HG03064 (cell line): Measurements from ENCODE around the gene SHBG.
"Not testable (repeated sequence)": the region's sequence is repeated elsewhere in the genome, so short reads cannot be mapped to it uniquely, and the experiment has no call there.

ENCODE experiments used
- ATAC-seq: cut with Tn5 transposase; IDR thresholded peaks from one replicate; pipeline ENCODE4 v1.9.1; 2021; ENCODE audit warnings: low read depth; ENCODE audit not compliant: unreplicated experiment

The SHBG gene, protein sequence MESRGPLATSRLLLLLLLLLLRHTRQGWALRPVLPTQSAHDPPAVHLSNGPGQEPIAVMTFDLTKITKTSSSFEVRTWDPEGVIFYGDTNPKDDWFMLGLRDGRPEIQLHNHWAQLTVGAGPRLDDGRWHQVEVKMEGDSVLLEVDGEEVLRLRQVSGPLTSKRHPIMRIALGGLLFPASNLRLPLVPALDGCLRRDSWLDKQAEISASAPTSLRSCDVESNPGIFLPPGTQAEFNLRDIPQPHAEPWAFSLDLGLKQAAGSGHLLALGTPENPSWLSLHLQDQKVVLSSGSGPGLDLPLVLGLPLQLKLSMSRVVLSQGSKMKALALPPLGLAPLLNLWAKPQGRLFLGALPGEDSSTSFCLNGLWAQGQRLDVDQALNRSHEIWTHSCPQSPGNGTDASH

DNA sequence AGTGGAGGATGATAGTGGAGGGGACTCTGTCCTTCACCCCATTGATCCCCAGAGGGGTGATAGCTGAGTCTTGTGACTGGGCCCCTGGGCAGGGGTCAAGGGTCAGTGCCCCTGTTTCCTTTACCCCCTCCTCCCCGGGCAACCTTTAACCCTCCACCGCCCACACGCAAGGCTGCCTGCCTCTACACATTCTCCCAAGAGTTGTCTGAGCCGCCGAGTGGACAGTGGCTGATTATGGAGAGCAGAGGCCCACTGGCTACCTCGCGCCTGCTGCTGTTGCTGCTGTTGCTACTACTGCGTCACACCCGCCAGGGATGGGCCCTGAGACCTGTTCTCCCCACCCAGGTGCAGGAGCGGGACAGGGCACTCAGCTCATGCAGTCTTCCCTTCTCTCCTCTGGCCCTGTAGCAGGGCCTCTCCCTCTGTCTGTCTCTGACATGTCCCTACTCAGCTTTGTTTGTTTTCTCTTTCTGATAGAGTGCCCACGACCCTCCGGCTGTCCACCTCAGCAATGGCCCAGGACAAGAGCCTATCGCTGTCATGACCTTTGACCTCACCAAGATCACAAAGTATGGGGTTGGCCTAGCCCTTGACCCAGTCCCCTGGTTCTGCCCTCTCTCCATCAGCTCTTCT is at the start of gene SHBG:
SHBG (plus strand) TSS at position 197 of the 633 bp plus-strand sequence; CDS start at position 235, 38 bp downstream.
- ATAC-seq = no peak

DNA sequence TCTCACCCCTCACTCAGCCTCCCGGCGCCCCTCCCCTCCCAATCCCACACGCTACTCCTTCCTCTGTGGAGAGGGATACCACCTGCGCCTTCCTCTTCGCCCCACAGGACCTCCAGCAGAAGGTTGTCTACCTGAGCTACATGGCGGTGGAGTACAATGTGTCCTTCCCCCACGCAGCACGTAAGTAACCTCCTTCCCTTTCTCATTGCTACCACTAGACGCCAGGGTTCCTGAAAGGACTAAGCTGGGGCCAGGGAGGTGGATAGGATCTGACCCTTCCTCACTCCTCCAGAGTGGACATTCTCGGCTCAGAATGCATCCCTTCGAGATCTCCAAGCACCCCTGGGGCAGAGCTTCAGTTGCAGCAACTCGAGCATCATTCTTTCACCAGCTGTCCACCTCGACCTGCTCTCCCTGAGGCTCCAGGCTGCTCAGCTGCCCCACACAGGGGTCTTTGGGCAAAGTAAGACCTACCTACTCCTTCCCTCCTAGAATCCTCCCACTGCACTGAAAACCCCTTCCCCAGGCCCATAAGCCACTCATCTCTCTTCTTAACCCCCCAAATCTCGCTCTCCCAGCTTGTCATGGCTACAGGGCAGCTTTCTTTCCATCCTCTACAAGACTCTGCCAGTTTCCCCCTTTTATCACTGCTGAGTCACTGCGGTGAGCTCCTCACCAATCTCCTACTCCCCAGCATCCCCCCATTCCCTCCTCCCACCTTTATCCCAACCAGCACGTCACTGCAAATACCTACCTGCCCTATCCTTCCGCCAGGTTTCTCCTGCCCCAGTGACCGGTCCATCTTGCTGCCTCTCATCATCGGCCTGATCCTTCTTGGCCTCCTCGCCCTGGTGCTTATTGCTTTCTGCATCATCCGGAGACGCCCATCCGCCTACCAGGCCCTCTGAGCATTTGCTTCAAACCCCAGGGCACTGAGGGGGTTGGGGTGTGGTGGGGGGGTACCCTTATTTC is 49.0 kb upstream of the SHBG start:
- no peak for ATAC-seq

DNA sequence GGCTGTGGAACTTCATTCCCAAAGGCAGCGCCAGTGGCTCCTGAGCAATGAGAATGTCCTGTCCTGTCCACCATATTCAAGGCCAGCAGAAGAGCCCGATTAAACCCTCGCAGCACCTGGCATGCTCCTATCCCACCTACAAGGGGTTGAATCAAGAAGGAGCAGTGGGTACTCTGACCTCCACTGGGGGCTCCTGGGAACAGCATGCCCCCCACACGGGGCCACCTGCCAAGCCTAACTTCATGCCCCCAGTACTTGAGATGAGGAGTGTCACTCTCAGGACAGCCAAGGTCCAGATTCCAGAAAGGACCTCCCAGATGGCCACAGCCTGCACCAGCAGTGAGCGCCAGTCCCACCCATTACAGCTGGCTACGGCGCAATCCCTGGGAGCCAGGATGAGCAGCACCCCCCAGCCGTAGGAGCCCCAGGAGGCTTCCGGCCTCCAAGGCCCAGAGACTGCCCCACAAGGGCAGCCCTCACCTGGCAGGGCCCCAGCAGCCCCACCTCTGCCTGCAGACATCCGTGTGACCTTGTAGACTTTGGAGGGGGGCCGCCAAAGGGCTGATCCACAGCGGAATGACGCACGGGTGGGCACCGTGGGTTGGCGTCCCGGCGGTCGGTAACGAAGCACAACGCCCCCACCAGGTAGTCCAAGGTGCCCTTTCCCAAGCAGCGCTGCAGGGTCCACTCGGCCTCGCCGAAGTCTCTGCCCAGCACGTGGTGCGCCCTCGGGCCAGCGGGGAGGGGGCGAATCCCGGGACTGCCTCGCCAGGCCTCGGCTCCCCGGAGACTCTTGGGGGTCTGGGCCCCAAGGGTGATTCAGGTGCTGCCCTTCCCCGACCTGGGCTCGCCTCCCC is 47.3 kb upstream of the SHBG start:
- ATAC-seq = no peak

DNA sequence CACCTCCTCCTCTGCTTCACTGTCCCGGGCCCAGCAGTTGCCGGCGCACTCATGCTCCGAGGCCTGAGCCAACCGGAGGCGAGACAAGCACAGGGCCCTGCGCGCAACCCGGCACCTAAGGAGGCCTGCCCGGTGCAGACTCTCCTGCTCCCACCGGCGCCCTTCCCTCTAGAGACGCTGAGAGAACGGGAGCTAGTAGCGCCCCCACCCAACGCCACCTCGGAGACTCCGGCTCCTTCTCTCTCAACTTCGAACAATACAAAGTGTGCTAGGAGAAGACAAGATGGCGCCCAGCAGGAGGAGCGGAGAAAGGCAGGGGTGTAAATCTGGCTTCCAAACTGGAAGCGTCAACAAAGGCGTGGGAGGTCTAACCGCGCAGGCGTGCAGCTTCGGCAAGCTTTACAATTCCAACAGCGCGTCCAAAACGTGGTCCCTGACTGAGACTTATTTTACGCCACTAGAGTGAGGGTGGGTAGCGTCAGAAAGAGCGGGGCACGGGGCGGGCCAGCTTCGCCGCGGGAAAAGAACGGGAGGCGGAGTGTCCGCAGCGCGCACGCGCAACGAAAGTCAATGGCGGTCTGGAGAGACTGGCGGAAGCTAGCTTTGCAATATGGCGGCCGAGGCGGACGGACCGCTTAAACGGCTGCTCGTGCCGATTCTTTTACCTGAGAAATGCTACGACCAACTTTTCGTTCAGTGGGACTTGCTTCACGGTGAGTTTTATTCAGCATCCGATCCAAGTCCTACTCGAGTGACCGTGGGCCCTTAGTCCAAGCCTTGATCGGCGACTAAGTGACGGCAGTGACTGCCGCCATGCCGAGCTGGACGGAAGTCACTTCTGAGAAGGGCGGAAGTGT is 46.5 kb upstream of the SHBG start, which contains the start of gene MPDU1:
MPDU1 (plus strand) TSS at position 600 of the 857 bp plus-strand sequence; CDS start at position 611, 11 bp downstream.
- ATAC-seq = peak; percentile 53

DNA sequence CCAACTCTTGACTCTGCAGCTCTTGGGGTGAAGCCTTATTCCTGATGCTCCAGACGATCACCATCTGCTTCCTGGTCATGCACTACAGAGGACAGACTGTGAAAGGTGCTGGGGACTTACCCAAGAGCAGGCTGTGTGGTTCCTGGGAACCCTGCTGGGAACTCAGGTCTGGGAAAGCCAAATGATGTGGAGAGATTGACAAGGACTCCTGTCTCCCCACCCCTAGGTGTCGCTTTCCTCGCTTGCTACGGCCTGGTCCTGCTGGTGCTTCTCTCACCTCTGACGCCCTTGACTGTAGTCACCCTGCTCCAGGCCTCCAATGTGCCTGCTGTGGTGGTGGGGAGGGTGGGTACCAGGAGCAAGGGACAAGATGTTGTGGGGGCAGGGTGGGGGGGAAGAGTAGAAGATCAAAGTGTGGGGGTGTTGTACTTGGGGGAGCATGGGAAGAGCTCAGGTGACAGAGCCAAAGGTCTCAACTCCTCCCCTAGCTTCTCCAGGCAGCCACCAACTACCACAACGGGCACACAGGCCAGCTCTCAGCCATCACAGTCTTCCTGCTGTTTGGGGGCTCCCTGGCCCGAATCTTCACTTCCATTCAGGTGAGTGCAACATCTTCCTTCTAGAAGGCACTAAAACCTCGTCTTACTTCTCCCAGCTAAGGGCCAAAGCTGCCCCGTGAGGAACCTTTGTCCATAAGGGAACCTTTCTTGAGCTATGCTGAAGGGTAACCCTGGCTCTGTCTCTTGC is 43.1 kb upstream of the SHBG start:
- ATAC-seq = no peak

DNA sequence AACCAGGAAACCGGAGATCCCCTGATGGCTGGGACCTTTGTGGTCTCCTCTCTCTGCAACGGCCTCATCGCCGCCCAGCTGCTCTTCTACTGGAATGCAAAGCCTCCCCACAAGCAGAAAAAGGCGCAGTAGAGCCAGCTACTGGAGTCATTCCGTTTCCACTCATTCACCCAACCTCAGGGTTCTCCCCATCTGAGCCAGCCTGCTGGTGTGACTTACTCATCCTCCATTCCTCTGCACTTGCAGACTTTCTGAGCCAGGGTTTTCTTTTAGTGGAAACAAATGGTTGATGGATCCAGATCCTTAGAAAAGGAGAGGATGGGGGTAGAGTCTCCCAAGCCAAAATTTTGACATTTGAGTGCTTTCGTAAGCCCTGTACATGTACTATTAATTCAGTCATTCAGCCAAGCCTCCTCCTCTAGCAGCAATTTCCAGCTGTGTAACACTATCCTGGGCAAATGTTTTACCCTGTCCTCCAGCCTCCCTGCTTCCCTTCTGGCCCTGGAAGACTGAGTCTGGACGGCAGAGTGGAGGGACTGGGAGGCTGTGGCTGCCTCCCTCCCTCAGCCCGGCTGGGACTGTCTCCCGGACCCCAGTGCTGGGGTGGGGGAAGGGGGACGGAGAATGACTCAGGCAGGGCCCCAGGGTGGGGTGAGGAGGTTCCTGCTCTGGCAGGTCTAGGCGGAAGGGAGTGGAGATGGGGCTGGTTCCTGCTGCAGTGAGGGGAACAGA is 42.3 kb upstream of the SHBG start:
- no peak for ATAC-seq

DNA sequence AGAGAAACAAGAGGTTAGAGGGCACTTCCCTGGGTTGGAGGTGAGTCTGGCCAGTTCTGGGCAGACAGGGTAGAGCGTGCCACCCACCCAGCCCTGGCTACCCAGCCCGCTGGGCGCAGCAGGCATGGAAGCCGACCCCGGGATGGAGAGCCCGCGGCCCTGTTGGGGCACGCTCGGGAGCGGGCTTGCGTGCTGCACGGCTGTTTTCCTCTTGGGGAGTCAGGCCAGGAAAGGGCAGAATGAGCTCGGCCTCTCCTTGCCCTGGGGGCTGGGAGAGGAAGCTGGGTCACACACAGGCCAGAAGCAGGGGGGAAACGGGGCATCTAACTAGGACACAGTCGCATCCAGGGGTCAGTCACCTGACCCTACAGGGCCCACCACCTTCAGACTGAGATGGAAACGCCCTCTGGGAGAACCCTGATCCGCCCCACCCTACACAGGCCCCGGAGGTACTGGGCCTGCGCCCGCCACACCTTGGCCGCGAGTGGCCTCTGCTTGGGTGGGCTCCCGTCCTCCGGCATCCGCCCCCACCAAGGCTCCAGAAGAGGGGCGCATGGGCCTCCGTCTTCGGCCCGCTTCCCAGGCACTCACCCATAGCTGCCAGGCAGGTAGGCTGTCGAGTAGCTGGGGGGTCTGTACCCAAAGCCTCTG is 41.3 kb upstream of the SHBG start:
- no peak for ATAC-seq

DNA sequence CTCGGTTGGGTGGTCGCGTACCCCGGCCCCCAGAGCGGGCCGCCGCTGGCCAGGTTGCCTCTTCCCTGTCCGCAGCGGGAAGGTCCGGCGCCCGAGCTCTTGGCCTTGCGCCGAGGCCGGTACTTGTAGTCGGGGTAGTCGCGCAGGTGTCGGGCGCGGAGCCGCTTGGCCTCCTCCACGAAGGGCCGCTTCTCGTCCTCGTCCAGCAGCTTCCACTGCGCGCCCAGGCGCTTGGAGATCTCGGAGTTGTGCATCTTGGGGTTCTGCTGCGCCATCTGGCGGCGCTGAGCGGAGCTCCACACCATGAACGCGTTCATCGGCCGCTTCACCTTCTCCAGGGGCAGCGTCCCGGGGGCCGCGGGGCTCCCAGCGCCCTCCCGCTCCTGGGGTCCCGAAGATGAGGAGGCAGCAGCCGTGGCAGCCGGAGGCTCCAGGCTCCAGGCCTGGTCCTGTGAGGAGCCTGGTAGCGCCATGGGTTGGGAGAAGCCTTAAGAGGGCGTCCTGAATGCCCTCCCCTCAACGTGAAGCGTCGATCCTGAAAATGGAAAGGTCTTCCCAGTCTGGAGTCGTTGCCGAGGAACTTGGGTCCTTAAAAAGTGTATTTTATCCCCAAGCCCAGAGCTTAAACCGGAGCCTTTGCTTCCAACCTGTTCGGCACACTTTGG is 40.6 kb upstream of the SHBG start:
- no peak for ATAC-seq

DNA sequence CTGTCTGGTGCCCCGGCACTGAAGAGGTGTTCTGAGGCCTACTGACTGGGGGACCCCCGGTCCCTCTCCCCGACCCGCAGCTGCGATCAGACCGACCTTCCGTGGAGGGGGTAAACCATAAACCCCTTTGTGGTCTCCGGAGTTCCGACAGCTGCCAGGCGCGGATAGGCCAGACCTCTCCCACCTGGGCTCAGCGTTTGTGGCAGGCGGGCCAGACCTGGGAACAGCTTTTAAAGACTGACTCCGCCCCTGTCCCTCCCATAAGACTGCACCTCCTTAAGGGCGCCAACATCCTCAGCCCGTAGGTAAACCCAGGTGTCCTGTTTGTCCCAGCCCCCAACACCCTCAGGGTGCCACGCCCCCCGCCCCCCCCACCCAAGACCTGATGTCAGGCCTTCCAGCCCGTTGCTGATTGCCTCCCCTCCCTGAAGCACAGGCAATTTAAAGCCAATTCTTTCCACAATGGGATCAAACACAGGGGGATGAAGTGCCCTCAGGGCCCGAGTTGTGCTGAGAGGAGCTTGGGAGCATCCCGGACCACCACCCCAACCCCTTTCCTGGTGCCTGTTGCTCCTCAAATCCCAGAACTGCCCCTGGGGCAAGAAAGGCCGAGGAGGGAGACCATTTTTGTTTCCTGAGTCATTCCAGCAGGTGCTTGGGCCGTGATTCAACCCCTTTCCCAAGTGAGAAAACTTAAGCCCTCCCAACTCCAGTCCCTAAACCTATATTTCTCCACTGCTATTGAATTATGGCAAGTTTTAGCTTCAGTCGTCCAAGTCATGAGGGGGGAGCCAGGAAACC is 39.8 kb upstream of the SHBG start, which contains the start of gene SOX15:
SOX15 (minus strand) TSS at position 204 of the 801 bp plus-strand sequence. CDS start 418 bp downstream, outside the sequence.
- ATAC-seq = no peak

DNA sequence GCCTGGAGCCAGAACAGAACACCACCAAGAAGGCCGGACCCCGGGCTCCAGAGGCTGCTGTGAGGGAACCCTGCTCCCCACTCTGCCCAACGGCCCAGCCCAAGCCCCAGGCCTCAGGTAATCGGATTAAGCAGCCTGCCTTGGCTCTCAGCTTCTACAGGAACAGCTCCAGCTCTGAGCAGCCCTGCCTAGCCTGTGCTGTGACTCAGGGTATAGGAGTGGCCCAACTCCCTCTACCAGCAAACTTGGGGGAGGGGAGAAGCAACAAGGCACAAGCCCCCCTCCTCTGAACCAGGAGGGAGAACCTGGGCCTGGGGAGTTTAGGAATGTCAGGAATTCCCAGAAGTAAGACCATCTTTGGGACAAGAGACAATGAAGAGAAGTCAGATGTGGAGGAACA is 39.2 kb upstream of the SHBG start:
- ATAC-seq = no peak

DNA sequence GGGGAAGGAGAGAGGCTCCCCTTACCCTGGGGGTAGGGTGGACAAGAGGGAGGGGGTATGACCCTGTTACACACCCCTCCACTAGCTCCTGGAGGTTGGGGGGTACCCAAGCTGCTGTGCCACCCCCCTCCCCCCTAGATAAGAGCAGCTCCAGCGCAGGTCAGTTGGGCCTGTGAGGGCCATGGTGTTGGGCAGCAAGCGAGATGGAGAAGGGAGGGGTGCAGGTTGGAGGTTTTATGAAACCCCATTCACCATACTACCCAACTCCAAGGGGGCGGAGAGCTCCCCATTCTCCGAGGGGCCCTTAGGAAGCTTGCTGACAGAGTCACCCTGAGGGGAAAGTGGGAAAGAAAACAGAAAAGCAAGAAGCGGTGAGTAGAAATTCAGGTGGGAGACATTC is 38.3 kb upstream of the SHBG start:
- ATAC-seq = no peak

DNA sequence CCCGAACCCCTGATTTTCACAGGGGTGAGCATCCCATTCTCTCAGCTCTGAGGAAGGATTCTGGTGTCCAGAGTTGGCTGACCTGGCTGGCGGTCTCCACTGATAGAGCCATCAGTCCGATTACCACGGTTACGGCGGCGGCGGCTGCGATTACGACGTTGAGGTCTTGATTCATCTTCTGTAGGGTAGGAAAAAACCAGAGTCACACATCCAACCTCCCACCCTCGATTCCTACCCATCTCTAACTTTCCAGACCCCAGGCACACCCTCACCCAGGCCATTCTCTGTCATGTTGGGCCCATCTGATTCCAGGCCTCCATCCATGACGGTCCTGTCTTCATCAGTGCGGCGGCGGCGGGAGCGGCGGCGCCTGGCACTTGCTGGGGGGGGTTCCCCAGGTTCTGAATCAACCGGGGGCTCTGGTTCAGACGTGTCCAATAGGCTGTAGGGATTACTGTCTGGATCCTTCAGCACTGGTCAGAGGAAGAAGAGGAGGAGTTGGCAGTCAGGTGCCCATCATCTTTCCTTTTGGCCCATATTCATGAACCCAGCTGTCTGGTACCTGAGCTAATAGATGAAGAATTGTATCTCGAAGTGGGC is 37.4 kb upstream of the SHBG start:
- no peak for ATAC-seq

DNA sequence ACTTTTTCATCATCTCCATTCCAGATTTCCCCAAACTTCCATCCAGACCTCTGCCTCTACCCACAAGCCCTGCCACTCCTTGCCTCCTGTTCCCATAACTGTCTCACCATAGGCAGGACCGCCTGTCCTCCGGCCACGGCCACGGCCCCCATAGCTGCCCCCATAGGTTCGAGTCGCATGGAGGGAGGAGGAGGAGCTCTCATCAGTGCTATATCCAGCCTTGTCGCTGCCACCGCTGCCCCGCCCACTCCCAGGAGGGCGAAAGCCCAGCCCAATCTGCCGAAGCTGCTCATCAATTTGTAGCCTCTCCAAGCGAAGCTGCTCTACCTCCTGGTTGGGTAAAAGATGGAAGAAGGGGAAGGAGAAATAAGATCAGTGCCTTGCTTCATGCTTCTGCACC is 36.6 kb upstream of the SHBG start:
- ATAC-seq = no peak

DNA sequence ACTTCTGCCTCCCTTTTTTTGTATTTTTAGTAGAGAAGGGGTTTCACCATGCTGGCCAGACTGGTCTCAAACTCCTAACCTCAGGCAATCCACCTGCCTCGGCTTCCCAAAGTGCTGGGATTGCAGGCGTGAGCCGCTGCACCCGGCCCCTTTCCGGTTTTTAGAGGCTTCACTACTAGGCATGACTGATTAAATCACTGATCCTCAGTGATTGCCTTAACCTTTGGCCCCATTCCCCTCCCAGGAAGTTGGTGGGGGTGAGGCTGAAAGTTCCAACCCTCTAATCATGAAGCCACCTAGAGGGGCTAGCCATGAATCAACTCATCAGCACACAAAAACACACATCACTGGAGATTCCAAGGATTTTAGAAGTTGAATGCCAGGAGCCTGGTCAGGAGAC is 32.4 kb upstream of the SHBG start:
- ATAC-seq = not testable (repeated sequence)

DNA sequence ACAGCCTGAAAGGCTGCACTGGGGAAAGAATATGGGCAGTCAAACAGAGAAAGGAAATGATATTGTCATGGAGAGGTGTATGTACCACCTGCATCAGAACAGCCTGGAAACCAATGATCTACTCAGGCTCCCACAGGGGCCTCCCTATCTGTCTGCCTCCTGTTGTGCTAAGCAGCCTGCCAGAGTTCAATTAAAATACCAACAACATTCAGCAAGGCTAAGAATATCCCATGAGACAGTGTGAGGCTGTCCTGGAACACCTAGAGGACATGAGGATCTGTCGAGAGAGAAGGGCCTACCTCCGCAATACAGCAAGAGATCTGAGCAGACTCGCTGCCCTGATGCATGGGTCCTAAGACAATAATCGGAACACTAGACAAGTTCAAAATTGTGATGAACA is 23.7 kb upstream of the SHBG start:
- no peak for ATAC-seq
